Adrenal gland (tissue), 5 donors: Measurements from ENCODE around the gene NELFB.

Experiments
- POLR2A ChIP-seq, 2 donors: fragments of 450-650 bp; IDR thresholded peaks; one replicate each; pipeline ENCODE4 v1.6.1; 2017; ENCODE audit warnings: antibody characterized with exemption in 2 of 2, mild to moderate bottlenecking in 2 of 2, moderate library complexity in 1 of 2
- TF ChIP-seq, protein P1 (sequence below), 6 experiments: fragments of 450-650 bp in 4 of 6; fragments of 200-600 bp in 2 of 6; sonication (generic) in 1 of 6; IDR thresholded peaks; 1 replicate in 5 of 6; 2 replicates in 1 of 6; pipeline versions ENCODE4 v1.5.1 to v1.8.0; 2016 to 2021; ENCODE audit warnings: antibody characterized with exemption in 6 of 6, mild to moderate bottlenecking in 2 of 6, moderate library complexity in 1 of 6
- donor health status: DM: no; HTN: no; CAD: no.

DNA sequence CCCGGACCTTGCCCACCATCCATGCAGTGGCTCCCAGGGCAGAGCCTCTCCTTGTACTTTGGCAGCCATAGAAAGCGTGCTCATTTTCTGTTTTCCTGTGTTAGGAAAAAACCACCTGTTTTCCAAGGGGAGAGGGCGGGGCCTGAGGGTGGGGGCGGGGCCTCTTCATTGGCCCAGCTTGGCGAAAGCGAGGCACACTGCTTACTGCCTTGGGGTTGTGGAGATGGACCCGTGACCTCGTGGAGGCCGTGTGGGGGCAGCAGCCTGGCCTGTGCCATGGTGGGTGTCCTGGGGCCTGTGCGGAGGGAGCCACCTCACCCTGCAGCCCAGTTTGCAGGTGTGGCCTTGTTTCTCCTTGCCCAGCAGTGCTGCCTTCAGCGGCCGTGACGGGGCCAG, 18.0 kb downstream of the NELFB start:
- TF ChIP-seq, protein P1, sequence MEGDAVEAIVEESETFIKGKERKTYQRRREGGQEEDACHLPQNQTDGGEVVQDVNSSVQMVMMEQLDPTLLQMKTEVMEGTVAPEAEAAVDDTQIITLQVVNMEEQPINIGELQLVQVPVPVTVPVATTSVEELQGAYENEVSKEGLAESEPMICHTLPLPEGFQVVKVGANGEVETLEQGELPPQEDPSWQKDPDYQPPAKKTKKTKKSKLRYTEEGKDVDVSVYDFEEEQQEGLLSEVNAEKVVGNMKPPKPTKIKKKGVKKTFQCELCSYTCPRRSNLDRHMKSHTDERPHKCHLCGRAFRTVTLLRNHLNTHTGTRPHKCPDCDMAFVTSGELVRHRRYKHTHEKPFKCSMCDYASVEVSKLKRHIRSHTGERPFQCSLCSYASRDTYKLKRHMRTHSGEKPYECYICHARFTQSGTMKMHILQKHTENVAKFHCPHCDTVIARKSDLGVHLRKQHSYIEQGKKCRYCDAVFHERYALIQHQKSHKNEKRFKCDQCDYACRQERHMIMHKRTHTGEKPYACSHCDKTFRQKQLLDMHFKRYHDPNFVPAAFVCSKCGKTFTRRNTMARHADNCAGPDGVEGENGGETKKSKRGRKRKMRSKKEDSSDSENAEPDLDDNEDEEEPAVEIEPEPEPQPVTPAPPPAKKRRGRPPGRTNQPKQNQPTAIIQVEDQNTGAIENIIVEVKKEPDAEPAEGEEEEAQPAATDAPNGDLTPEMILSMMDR (IDR thresholded peaks at IDR 0.05), result no peak
- TF ChIP-seq POLR2A (IDR thresholded peaks at IDR 0.05), result no peak
